ENCODE results near the gene TAGAP.
"Not testable (repeated sequence)": the region's sequence is repeated elsewhere in the genome, so short reads cannot be mapped to it uniquely, and the experiment has no call there.

TAGAP gene

DNA sequence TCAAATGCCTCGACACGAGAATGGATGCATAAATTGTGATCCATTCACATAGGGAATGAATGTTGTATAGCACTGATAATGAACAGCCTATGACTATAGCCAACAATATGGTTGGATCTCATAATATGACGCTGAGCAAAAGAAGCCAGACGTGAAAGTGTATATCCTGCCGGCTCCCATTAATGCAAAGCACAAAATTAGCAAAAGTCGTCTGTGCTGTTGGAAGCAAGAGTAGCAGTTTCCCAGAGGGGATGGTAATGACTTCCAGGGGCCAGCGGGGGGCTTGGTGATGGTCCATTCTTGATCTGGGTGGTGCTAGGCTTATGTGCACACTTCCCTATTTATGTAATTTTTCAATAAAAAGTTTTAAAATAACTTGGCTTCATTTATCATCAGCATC, 1.0 kb upstream of the TAGAP start:
- no peak for DNase-seq (ENCODE audit: low spot score in 2 of 2)
- Histone ChIP-seq H3K36me3 (replicated peaks) (no peaks in the 10 kb centered on the region), H3K9me3 (no peaks in the 10 kb centered on the region), H3K4me1 (no peaks in the 10 kb centered on the region), H3K27me3 (ENCODE audit: low read depth) (peaks cover 48% of the 10 kb centered on the region), H3K4me3 (no peak overlapping the region)
- in situ Hi-C loops (cut with MboI; ENCODE audit: low sequenced_read_pairs): no loop called here

DNA sequence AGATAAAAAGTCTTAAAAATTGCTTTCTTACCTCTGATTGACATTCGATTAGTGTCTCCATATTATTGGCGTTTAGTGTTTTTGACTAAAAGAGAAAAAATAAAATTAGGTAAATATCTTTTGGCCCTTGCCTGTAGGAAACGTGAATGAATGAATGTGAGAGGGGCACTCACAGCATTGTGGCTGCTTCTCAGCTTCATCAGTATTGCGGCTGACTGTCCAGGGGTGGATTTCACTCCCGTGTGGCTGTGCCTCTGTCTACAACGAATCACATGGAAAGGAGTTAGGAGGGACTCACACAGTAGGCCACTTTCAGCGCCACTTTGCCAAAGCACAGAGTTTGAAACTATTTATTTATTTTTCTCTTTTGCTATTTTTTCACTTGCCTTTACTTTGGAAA, 844 bp downstream of the TAGAP start:
- H3K36me3 ChIP-seq (replicated peaks): no peaks in the 10 kb centered on the region
- no peaks in the 10 kb centered on the region for H3K9me3 ChIP-seq
- in situ Hi-C loops (cut with MboI; ENCODE audit: low sequenced_read_pairs): no loop called here

DNA sequence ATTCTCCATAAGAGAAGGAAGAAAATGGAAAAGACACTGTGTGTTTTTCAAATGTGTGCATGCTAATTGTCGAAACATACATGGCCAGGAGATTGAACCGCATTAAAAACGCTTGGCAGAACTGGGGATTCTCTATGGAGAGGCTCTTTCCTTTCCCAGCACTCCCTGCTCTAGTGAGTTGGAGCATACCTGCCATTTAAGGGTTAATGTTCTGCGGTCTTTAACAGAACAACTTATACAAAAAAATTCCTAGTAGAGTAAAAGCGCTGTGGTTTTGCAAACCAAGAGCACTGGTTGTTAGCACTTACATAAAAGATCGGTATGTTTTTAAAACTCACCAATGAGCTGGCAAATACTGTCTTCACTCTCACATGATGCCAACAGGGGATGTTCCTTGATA, 1.5 kb downstream of the TAGAP start:
- no peaks in the 10 kb centered on the region for H3K9me3 ChIP-seq
- H3K27me3 ChIP-seq (ENCODE audit: low read depth): peaks cover 74% of the 10 kb centered on the region
- H3K36me3 ChIP-seq (replicated peaks): no peaks in the 10 kb centered on the region
- DNase-seq (ENCODE audit: low spot score in 2 of 2): no peak
- in situ Hi-C loops (cut with MboI; ENCODE audit: low sequenced_read_pairs): no loop called here
- H3K4me3 ChIP-seq: no peak overlapping the region
- H3K4me1 ChIP-seq: no peaks in the 10 kb centered on the region

More for the DNA sequence above, 844 bp downstream of the TAGAP start:
- peaks cover 67% of the 10 kb centered on the region for H3K27me3 ChIP-seq (ENCODE audit: low read depth)
- no peak for DNase-seq (ENCODE audit: low spot score in 2 of 2)
- no peaks in the 10 kb centered on the region for H3K4me1 ChIP-seq
- H3K4me3 ChIP-seq: no peak overlapping the region

DNA sequence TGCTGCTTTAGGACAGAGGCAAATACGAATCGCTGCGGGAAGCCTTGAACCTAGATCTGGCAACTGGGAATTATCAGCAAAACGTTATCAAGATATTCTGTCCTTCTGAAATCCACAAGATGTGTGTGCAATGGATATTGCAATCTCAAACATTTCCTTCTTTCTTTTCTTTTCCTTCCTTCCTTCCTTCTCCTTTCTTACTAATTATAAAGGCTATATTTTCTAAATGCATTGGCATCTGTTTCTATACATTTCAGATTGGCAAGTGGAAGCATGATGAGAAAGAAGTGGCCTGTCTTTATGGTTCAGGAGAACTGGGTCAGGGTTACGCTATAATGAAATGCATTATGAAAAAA, 2.0 kb downstream of the TAGAP start:
- in situ Hi-C loops (cut with MboI; ENCODE audit: low sequenced_read_pairs): no loop called here
- no peaks in the 10 kb centered on the region for H3K36me3 ChIP-seq (replicated peaks)
- H3K27me3 ChIP-seq (ENCODE audit: low read depth): peaks cover 77% of the 10 kb centered on the region
- no peaks in the 10 kb centered on the region for H3K4me1 ChIP-seq
- H3K9me3 ChIP-seq: no peaks in the 10 kb centered on the region
- no peak for DNase-seq (ENCODE audit: low spot score in 2 of 2)
- no peak overlapping the region for H3K4me3 ChIP-seq

DNA sequence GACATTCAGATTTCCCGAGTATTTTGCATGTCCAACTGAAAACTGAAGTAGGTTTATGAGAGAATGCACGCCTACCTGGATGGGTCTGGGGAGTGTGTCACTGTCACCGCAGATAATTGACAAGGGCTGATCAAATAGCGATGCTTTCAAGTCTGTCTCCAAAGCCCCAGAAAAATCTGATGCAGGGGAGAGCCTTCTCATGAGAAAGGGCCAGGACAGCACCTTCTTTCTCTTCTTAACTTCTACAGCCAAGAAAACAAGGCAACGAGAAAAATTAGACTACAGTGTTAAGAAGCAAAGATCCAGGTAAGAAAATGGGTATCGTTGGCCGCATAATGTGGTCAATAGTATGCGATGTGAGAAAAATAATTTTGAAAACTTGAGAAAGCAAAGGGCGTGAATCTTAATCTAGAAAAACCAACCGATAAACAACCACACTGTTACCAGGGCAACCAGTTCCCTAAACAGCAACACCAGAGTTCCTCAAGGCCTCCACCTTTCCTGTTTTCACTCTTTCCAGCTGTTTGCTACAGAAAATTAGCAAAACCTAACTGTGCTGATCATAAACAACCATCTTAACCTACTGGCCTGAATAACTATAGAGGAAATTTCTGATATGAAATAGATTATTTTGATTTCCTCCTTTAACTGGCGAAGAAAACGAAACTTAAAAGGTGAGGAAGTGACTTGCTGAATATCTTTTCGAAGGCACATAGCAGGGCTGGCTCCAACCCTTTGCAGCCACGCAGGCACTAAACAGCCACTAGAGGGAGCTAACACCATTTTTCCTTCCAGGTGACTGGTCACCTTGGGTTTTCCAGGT, 2.6 kb downstream of the TAGAP start:
- H3K27me3 ChIP-seq (ENCODE audit: low read depth): peaks cover 81% of the 10 kb centered on the region
- H3K36me3 ChIP-seq (replicated peaks): no peaks in the 10 kb centered on the region
- in situ Hi-C loops (cut with MboI; ENCODE audit: low sequenced_read_pairs): no loop called here

DNA sequence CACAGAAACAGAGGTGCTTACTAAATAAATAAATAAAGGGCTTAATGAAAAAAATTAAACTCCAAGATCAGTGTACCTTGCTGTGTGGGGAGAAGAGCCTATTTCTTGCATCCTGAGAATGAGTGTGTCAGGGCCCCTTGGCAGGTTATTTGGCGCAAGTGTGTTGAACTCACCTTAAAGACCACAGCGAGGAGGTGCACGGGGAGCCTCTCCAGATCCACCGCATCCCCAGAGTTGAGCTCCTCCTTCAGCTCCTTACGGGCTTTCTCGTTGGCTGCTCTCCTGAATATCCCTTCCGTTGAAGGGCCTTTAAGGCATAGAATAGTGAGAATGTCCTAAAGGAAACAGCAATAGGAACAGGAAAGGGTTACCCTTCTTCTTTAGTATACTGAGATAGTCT, 3.6 kb downstream of the TAGAP start:
- DNase-seq (ENCODE audit: low spot score in 2 of 2): no peak
- Histone ChIP-seq H3K4me1 (no peaks in the 10 kb centered on the region), H3K36me3 (replicated peaks) (no peaks in the 10 kb centered on the region), H3K27me3 (ENCODE audit: low read depth) (peaks cover 83% of the 10 kb centered on the region), H3K4me3 (no peak overlapping the region), H3K9me3 (no peaks in the 10 kb centered on the region)
- in situ Hi-C loops (cut with MboI; ENCODE audit: low sequenced_read_pairs): no loop called here

More for the DNA sequence above, 2.6 kb downstream of the TAGAP start:
- H3K9me3 ChIP-seq: no peaks in the 10 kb centered on the region
- no peaks in the 10 kb centered on the region for H3K4me1 ChIP-seq
- DNase-seq (ENCODE audit: low spot score in 2 of 2): peak; percentile 46 to 70
- no peak overlapping the region for H3K4me3 ChIP-seq

DNA sequence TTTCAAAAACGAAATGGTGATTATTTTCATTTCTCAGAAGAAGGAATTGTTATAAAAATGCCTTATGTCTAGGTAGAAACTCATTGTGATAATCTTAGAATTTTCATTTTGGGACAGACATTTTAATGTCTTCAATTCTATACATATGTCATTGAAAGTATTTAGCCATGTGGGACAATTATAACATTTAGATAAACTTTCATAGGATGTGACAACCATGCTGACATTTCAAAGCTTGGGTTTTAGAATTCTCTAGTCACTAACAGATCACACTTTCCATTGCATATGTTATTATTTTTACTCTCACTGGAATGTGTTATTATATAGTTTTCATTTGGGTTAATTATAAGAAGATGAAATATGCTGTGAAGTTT, 4.9 kb downstream of the TAGAP start:
- Histone ChIP-seq H3K9me3 (no peaks in the 10 kb centered on the region), H3K27me3 (ENCODE audit: low read depth) (peaks cover 71% of the 10 kb centered on the region), H3K36me3 (replicated peaks) (no peaks in the 10 kb centered on the region), H3K4me3 (no peak overlapping the region), H3K4me1 (no peaks in the 10 kb centered on the region)
- no peak for DNase-seq (ENCODE audit: low spot score in 2 of 2)
- in situ Hi-C loops (cut with MboI; ENCODE audit: low sequenced_read_pairs): no loop called here

DNA sequence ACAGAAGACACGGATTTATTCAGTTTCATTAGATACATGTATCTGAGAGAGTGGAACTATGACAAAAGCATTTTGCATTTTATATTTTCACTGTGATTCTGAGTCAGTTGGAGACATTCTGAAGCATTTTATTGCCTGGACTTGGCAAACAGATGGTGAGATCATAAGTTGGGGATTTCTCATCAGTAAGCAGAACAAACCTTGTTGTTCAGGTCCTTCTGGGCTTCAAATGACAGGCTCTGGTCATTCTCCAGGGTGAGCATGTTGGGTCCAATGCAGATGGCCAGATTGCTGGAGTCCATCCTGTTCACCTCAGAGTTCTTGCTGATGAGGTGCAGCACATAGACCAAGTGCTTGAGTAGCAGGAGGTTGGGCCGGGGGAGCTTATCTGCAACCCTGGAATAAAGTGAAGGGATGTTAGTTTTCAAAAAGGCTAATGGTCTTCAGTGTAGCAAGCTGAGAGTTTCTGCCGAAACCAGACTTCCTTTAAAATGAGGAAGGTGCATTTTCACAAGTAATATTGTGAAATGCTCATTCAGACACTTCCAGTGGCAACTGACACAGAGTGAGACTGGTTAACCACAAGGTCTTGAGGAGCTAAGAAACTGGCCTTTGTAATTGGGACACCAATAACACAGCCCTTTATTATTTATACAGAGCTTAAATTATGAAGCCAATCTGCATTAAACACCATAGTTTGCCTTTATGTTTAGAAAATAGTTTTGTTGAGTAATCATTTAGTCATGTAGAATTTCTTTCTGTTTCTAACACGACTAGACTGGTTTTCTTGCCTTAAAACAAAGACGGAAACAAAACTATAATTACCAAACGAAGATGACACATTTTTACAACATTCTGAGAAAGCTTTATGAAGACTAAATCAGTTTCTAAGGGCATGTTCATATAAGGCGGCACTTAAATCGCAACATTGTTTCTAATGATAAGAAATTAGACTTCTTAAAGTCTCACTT, 5.6 kb downstream of the TAGAP start:
- Histone ChIP-seq H3K36me3 (replicated peaks) (no peaks in the 10 kb centered on the region), H3K9me3 (no peaks in the 10 kb centered on the region), H3K4me1 (no peaks in the 10 kb centered on the region), H3K27me3 (ENCODE audit: low read depth) (peaks cover 66% of the 10 kb centered on the region), H3K4me3 (no peak overlapping the region)
- in situ Hi-C loops (cut with MboI; ENCODE audit: low sequenced_read_pairs): no loop called here
- DNase-seq (ENCODE audit: low spot score in 2 of 2): no peak

DNA sequence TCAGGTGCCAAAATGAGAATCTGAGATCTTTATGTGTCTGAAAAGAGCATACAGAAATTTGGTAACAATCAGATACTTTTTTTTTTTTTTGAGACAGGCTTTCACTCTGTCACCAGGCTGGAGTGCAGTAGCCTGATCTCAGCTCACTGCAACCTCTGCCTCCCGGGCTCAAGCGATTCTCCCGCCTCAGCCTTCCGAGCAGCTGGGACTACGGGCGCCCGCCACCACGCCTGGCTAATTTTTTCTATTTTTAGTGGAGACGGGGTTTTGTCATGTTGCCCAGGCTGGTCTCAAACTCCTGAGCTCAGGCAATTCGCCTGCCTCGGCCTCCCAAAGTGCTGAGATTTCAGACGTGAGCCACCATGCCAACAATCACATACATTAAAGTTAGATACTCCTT, 6.5 kb downstream of the TAGAP start:
- DNase-seq (ENCODE audit: low spot score in 2 of 2); in situ Hi-C loops (cut with MboI; ENCODE audit: low sequenced_read_pairs); H3K36me3 ChIP-seq (replicated peaks); H3K4me3 ChIP-seq; H3K4me1 ChIP-seq; H3K9me3 ChIP-seq: not testable (repeated sequence)
- H3K27me3 ChIP-seq (ENCODE audit: low read depth): peaks cover 58% of the 10 kb centered on the region

DNA sequence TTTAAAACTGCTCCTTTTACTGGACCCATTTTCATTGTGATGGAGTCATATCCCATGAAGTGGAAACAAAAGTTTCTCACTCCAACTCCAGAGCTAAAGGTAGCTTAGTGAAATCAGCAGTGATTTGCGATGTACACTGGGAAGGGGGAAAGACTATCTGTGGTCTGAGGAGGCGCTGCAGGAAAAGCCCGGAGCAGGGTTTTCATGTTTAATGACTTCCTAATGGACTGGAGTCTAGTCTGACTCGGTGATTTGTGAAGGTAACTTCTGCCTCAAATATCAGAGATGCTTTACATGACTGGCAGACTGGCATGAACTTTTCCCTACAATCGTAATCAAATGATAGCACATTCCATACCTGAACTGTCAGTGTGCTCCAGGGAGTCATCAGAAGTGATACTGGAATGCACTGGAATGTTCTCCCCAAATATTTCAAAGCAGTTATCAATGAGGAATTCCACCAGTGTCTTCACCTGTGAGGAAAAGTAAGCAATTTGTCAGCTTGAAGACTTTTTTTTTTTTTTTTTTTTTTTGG, 7.0 kb downstream of the TAGAP start:
- H3K36me3 ChIP-seq (replicated peaks): no peaks in the 10 kb centered on the region
- H3K4me3 ChIP-seq: no peak overlapping the region
- no peaks in the 10 kb centered on the region for H3K9me3 ChIP-seq
- in situ Hi-C loops (cut with MboI; ENCODE audit: low sequenced_read_pairs): no loop called here
- H3K27me3 ChIP-seq (ENCODE audit: low read depth): peaks cover 56% of the 10 kb centered on the region
- no peak for DNase-seq (ENCODE audit: low spot score in 2 of 2)
- H3K4me1 ChIP-seq: no peaks in the 10 kb centered on the region

DNA sequence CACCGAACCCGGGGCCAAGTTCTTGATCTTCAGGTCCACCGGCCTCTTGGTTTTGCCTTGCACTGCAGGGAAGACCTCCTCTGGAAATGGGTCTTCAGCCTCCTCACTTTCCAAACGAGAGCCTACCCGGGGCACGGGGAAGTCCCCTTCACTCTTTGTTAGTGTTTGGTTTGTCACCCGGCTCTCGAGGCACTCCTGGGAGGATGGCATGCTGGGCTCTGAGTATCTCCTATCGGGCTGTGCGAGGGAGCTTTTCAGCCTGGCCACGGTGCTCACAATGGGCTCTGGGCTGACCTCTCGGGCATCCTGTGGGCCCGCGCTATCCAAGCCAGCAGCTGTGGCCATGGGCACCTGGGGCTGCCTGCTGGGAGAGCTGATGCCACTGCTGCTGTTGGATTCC, 8.1 kb downstream of the TAGAP start:
- Histone ChIP-seq H3K36me3 (replicated peaks) (no peaks in the 10 kb centered on the region), H3K4me1 (no peaks in the 10 kb centered on the region), H3K27me3 (ENCODE audit: low read depth) (peaks cover 50% of the 10 kb centered on the region), H3K4me3 (no peak overlapping the region), H3K9me3 (no peaks in the 10 kb centered on the region)
- DNase-seq (ENCODE audit: low spot score in 2 of 2): no peak
- in situ Hi-C loops (cut with MboI; ENCODE audit: low sequenced_read_pairs): no loop called here

DNA sequence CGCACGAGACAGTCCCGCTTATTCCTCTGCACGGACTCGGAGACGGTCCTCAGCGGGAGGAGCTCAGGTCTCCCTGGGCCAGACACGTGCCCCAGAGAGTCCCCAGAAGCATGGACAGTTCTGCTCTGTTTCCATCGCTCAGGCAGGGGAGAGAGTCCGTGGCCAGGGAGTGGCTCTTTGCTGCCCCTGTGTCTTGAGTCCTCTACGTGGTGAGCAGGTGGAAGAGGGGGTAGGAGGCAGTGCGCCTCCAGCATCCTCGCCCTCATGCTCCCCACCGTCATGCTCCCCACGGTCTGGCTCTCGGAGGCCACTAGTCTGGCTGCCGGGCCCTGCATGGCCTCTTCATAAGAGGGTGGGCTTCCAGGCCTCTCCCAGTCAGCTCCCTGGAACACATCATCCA, 8.9 kb downstream of the TAGAP start:
- in situ Hi-C loops (cut with MboI; ENCODE audit: low sequenced_read_pairs): no loop called here
- no peak for DNase-seq (ENCODE audit: low spot score in 2 of 2)
- Histone ChIP-seq H3K4me3 (no peak overlapping the region), H3K27me3 (ENCODE audit: low read depth) (peaks cover 42% of the 10 kb centered on the region), H3K36me3 (replicated peaks) (no peaks in the 10 kb centered on the region), H3K4me1 (no peaks in the 10 kb centered on the region), H3K9me3 (no peaks in the 10 kb centered on the region)

DNA sequence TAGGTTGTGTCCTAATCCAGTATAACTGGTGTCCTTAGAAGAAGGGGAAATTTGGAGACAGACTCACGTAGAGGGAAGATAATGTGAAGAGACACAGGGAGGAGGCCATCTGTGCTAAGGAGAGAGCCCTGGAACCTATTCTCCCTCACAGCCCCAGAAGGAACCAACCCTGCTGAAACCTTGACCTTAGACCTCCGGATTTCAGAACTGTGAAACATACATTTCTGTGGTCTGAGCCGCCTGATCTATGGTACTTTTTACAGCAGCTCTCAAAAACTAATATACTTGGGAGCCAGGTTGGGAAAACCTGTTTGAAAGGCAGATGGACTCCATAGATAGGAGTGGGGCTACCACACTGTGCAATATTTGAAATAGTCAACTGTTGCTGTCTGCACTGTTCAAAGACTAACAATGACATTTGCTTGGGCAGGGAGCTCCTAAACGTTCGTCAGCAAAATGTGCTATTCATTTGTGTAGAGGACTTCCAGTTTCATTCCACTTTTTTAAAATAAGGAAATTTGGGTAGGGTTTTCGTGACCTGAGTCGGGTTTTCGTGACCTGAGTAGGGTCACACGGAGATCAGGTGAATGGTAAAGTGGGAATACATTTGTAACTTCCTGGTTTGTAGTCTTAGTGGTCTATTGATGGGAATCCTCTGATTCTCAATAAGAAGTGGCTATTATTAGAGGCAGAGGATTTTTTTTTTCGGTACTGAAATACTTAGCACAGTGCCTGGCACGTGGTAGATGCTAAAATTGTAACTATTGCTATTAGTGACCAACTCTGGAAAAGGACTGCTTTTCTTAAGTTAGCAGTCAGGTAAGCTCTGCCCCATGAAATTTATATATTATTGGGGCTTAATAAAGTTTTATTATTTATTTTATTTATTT, 11.4 kb downstream of the TAGAP start:
- DNase-seq (ENCODE audit: low spot score in 2 of 2): no peak
- Histone ChIP-seq H3K4me1 (no peaks in the 10 kb centered on the region), H3K36me3 (replicated peaks) (no peaks in the 10 kb centered on the region), H3K4me3 (no peak overlapping the region), H3K9me3 (no peaks in the 10 kb centered on the region), H3K27me3 (ENCODE audit: low read depth) (peaks cover 17% of the 10 kb centered on the region)
- in situ Hi-C loops (cut with MboI; ENCODE audit: low sequenced_read_pairs): no loop called here
